NCI-H187 (cell line): Measurements from ENCODE around the gene DNPH1.

Experiments used
- DNase-seq, 2 experiments: peaks; one replicate each; lab custom pipeline; 2025; lab: John Stamatoyannopoulos, UW

Gene DNPH1, protein sequence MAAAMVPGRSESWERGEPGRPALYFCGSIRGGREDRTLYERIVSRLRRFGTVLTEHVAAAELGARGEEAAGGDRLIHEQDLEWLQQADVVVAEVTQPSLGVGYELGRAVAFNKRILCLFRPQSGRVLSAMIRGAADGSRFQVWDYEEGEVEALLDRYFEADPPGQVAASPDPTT

DNA sequence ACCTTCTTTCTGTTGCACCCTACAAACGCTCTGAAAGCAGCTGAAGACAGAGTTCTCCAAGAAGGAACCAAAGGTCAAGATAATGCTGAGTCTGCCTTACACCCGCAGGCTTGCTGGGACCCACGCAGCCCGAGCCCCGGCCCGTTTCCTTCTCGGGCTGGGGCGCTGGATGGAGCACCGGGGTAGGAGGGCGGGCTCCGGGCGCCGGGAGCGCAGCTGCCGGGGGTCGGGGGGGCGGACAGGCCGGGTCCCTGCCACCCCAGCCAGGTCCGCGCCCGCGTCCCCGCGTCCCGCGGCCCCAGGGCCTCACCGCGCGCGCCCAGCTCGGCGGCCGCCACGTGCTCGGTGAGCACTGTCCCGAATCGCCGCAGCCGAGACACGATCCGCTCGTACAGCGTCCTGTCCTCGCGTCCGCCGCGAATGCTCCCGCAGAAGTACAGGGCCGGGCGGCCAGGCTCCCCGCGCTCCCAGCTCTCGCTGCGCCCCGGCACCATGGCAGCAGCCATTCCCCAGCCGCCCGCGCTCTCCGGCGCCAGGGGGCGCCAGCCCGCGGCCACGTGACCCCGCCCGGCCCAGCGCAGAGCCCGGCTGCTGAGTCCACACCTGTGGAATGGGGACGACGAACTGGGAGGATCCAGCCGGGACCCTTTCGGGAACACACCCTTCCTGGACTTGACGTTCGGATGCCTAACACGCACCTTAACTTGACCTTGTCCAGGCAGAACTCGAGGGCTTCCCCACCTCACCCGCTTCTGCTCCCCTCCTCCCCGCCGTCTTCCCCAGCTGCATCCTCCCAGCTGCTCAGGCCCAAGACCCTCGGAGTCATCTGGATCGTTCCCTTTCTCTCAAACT lies at the start of gene DNPH1:
DNPH1 (minus strand) TSS at position 531 of the 852 bp plus-strand sequence; CDS start at position 506, 25 bp downstream.
- peak; percentile 20 to 24 for DNase-seq

DNA sequence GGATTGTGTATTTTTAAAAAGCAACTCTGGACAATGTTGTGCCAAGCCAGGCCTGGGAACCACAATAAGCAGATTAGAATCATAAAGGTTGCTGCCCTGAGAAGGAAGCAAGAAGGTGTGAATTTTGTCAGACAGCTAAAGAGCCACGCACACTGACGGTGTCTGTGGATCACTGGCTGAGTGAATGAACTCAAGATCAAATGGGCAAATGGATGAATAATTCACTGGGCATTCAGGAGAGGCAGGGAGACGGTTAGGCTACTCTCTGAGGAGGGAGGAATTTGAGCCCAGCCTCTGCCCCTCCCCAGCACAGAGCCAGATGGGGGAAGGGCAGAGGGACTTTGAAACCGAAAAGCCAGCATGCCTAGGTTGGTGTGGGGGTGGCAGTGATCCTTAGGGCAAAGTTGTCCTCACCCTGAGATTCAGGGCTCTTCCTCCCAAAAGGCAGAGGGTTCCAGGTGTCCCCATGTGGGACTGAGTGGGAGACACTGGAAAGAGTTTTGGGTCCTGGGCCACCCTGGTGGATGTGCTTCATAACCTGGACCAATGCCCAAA lies 49.3 kb upstream of the DNPH1 start:
- no peak for DNase-seq

- DNase-seq = no peak
Observed at GRCh38 chr6:43277643-43278523, 48.6 kb upstream of the DNPH1 start.

- DNase-seq = no peak
Observed at GRCh38 chr6:43277306-43277642, 48.0 kb upstream of the DNPH1 start.

DNA sequence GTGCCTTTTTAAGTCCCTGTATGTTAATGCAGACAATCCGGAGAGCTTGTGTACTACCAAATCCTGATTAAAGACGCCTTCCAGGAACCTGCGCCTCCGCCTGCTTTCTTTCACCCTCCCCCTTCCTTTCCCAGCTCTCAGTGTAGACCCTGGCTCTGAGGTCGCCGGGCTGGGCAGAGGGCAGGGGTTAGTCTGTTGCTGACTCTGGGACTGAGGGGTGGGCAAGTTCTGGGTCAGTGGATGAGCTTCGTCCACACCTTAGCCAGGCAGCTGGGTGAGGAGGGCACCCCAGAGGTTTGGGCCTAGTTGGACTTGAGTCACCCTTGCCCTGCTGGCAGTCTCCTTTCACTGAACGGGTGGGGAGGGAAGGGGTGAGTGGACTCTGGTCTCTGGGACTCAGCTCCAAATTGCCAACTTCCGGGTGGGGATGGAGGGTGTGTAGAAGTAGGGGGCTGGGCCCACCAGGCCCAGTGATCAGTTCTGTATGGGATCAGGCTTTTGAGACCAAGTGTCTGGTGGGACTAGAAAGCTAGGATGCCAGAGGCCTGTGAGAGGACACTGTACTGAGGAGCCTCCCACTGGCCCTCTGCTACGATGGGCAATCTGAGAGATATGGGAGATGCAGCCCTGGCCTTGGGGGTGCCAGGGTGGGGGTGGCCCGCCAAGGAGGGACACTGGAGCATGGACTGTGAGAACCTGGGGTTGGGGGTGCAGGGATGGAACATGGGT lies 47.5 kb upstream of the DNPH1 start:
- no peak for DNase-seq

- DNase-seq = no peak
Observed at GRCh38 chr6:43275801-43276576, 46.7 kb upstream of the DNPH1 start.

DNA sequence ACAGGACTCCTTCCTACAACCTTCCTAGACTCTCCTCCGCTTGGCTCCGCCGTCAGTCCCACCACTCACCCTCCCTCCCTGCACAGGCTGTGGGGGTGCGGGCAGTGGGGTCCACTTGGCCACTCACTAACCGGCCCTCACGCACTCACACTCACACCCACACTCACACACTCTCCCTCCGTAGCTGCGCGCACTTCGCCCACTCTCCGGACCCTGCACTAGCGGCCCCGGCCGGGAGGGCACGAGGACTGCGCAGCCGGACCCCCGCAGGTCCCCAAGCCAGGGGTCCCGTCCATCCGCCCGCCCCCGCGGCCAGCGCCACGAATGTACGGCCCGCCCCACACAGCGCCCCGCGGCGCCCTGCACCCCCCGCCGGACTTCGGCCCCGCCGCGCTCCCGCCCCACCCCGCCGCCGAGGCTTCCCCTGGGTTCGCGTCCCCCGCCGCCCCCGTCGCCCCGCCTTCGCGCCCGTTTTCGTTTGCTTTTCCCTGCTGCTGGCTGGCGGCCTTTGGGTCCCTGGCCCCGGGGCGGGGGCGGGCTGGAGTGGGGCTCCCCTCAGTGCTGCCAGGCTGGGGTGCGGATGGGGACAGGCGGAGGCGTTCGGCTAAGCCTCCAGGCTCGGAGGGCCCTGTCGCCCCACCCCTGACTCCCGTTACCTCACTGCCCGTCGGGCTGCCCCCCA lies 45.8 kb upstream of the DNPH1 start:
- DNase-seq = no peak

DNA sequence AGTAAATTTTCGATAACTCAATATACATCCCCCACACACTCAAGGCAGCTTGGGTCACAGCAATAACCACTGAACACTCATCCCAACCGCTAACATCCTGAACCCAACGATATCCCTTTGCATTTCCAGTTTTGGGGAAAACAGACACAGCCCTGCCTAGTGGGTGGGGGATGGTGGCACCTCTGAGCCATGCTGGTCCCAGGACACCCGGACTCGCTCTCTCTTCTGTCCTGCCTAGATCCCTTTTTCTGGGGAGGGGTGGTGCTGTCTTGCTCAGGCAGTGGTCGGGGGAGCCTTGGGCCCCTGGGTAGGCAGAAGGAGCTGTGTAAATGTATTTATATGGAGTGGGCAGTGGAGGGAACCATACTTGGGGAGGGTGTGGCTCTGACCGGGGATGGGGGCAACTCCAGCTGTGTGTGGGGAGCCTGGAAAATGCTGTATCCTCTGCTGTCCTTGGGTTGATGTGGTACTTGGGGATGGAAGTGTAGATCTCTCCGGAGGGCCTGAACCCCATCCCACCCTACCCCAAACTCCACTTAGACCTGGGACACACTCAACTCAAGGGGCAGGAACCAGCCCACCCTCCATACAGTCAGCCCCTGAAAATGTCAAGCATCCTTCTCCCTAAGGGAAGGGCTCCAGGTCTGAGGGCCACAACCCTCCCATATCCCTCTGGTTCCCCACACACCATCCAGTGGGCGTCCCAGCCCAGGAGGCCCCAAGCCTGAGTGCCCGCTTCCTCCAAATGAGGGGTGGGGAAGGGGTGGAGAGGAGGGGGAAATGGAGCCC lies 45.0 kb upstream of the DNPH1 start:
- no peak for DNase-seq

GRCh38 chr6:43273707-43274106 lies 44.4 kb upstream of the DNPH1 start:
- no peak for DNase-seq

DNA sequence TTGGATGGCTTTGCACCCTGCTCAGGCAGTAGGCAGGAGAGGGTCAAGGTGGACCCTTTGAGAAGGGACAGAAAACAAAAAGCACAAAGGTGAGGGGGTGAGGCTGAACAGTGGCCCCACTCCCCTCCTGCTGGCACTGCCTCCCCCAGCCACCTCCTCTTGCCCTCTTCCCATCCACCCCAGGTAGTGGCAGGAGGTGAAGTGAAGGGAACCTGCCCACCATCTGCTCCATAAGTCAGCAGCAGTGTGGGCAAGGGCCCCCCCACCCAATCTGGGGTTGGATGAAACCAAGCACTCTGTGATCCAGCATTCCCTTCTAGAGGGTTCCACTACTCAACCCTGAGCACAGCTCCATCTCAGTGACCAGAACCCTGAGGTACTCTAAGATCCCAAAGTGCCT lies 42.7 kb upstream of the DNPH1 start:
- DNase-seq = no peak

- DNase-seq = no peak
Observed at GRCh38 chr6:43271103-43271815, 42.0 kb upstream of the DNPH1 start.

GRCh38 chr6:43269273-43270007 lies 40.2 kb upstream of the DNPH1 start:
- DNase-seq = no peak

GRCh38 chr6:43268782-43269272 lies 39.5 kb upstream of the DNPH1 start:
- DNase-seq = no peak

DNA sequence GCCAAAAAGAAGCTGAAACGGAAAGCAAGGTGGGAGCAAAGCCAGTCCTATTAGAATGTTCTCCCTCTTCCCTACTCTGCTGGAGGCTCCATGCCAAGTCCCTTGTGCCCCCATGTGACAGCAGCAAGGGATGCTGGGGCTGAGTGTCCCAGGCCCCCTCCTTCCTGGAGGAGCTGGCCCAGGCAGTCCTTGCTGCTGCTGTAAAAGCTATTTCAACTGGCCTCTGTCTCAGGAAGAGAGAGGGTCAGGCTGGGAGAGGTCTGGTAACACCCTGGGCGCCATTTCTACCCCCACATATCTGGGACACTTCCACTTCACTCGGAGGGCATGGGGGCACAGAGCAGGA lies 39.0 kb upstream of the DNPH1 start:
- no peak for DNase-seq

DNA sequence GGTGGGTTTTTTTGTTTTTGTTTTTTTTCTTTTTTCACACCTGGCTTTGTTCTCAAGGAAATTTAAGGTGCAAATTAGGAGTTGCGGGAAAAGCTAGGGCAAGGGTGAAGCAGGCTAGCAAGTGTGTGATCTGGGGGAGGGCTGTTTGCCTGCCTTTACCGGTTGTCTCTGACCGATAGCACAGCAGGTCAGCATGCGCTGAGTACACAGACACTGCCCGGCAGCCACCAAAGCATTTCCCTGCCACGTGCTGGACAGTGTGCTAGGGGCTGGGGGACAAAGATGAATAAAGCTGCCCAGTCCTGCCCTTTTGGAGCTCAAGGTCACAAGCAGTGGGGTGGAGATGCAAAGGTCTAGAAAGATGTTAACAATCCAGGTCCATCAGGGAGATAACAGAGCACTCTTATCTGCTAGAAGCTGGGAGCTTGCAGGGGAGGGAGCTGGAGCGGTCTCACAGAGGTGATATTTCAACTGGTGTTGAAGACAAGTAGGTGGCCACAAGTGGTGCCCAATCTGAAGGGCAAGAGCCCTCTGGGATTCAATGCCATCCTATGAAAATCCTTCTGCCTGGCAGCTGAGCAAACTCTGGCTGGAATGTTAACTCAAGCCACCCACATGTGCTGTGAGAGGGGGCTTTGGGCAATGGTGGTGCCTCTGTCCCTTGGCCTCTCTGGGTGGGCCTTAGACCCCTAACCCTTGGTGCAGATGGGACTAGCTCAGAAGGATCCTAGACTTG lies 38.5 kb upstream of the DNPH1 start:
- DNase-seq = no peak

GRCh38 chr6:43265564-43265963 lies 36.3 kb upstream of the DNPH1 start:
- DNase-seq = no peak

GRCh38 chr6:43264599-43265145 lies 35.4 kb upstream of the DNPH1 start:
- DNase-seq = no peak
